ENCODE data around the gene NHERF2.
A peak's percentile ranks its signal among the peaks of the same experiment; 100 is the strongest.

Gene NHERF2

DNA sequence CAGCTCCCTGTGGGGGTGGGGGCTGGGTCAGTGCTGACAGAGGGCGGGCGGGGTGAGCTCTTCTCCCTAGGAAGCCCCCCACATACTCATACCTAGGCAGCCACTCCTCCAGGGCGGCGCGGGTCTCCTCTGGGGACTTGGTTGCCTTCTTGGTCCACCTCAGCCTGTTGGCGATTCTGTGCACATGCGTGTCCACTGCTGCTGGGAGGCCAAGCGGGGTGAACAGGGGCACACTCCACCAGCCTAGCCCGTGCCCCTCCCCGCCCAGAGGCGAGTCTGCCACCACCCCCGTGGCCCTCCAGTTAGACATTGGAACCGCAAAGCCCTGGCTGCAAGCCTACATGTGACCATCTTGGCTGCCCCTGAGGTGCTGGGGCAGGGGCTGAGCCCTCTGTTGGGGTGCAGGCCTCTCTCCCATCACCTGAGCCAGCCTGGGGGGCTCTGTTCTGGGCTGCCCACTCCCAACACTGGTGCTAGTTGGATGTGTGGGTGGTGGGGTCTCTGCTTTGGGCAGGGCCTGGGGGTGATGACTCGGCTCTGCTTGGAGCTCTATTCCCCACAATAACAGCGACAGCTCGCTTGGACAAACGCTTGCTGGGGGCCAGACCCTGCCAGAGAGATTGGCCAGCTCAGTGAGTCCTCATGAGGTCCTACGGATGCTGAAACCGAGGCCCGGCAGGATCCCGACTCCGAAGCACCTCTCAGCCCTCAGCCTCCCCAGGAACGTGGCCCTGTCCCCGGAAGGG is 13.5 kb downstream of the NHERF2 start:
- Histone ChIP-seq H3K36me3 (peaks cover 13% of the 10 kb centered on the region), H3K9ac (peak overlapping the region; percentile 69; the same call in 1 of the 2 replicates), H3K27ac (peak overlapping the region; percentile 82), H3K9me3 (no peaks in the 10 kb centered on the region), H3K27me3 (no peaks in the 10 kb centered on the region), H3K4me1 (peaks cover 98% of the 10 kb centered on the region), H4K20me1 (no peaks in the 10 kb centered on the region), H3K4me2 (peak overlapping the region; percentile 94), H3K4me3 (0 out of 2 replicates have a peak overlapping the region, but pooled peaks have one; percentile 29)
- TF ChIP-seq Cebpa-rat (IDR thresholded peaks at IDR 0.05): no peak

GRCh38 chr16:2040787-2041522 is 14.3 kb downstream of the NHERF2 start:
- Histone ChIP-seq H3K4me1 (peaks cover 98% of the 10 kb centered on the region), H3K4me3 (no peak overlapping the region), H3K4me2 (peak overlapping the region; percentile 94), H3K27ac (peak overlapping the region; percentile 82), H3K36me3 (peaks cover 18% of the 10 kb centered on the region), H3K27me3 (no peaks in the 10 kb centered on the region), H3K9ac (0 out of 2 replicates have a peak overlapping the region, but pooled peaks have one; percentile 69), H3K9me3 (no peaks in the 10 kb centered on the region), H4K20me1 (no peaks in the 10 kb centered on the region)
- no peak for TF ChIP-seq Cebpa-rat (IDR thresholded peaks at IDR 0.05)

- Histone ChIP-seq H3K4me2 (peak overlapping the region; percentile 99), H3K4me1 (peaks cover 95% of the 10 kb centered on the region), H3K9ac (peak overlapping the region; percentile 53), H3K4me3 (peak overlapping the region; percentile 35; the same call in 1 of the 2 replicates), H3K36me3 (peaks cover 11% of the 10 kb centered on the region), H3K27me3 (no peaks in the 10 kb centered on the region), H4K20me1 (0 out of 2 replicates have a peak, but pooled peaks cover 4% of the 10 kb centered on the region), H3K27ac (peak overlapping the region; percentile 82), H3K9me3 (no peaks in the 10 kb centered on the region)
- TF ChIP-seq Cebpa-rat (IDR thresholded peaks at IDR 0.05): no peak
Measured at GRCh38 chr16:2042171-2042985, 15.7 kb downstream of the NHERF2 start.

GRCh38 chr16:2042986-2043666 is 16.4 kb downstream of the NHERF2 start:
- Histone ChIP-seq H3K4me3 (0 out of 2 replicates have a peak overlapping the region, but pooled peaks have one; percentile 34), H3K4me1 (peaks cover 88% of the 10 kb centered on the region), H3K27ac (peak overlapping the region; percentile 69), H3K36me3 (0 out of 2 replicates have a peak, but pooled peaks cover 7% of the 10 kb centered on the region), H4K20me1 (0 out of 2 replicates have a peak, but pooled peaks cover 4% of the 10 kb centered on the region), H3K9me3 (no peaks in the 10 kb centered on the region), H3K27me3 (no peaks in the 10 kb centered on the region), H3K9ac (no peak overlapping the region), H3K4me2 (peak overlapping the region; percentile 99)
- no peak for TF ChIP-seq Cebpa-rat (IDR thresholded peaks at IDR 0.05)

GRCh38 chr16:2043667-2044451 is 17.2 kb downstream of the NHERF2 start:
- Histone ChIP-seq H3K4me3 (peak overlapping the region; percentile 34; the same call in 1 of the 2 replicates), H3K4me2 (peak overlapping the region; percentile 99), H3K27me3 (no peaks in the 10 kb centered on the region), H3K4me1 (peaks cover 86% of the 10 kb centered on the region), H4K20me1 (0 out of 2 replicates have a peak, but pooled peaks cover 9% of the 10 kb centered on the region), H3K27ac (peak overlapping the region; percentile 69), H3K9me3 (no peaks in the 10 kb centered on the region), H3K9ac (peak overlapping the region; percentile 63), H3K36me3 (0 out of 2 replicates have a peak, but pooled peaks cover 7% of the 10 kb centered on the region)
- TF ChIP-seq Cebpa-rat (IDR thresholded peaks at IDR 0.05): no peak

DNA sequence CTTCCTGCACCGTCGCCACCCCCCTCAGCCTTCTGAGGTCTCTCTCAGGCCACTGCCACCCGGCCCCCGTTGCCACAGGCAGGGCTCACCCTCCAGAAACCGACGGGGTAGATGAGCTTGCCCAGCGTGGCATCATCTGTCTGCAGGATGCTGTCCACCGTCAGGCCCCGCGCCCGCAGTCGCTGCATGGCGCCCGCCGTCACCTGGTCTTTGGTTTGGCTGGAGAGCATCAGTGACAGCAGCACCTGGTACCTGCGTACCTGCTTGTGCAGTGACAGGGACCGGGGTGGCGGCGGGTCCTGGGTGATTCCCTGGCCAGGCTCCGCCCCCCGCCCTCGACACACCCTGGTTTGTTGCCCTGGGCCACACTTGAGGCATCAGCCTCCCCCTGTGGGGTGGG is 17.8 kb downstream of the NHERF2 start:
- no peak for TF ChIP-seq Cebpa-rat (IDR thresholded peaks at IDR 0.05)
- H3K4me1 ChIP-seq: peaks cover 85% of the 10 kb centered on the region
- H3K27ac ChIP-seq: peak overlapping the region; percentile 69

DNA sequence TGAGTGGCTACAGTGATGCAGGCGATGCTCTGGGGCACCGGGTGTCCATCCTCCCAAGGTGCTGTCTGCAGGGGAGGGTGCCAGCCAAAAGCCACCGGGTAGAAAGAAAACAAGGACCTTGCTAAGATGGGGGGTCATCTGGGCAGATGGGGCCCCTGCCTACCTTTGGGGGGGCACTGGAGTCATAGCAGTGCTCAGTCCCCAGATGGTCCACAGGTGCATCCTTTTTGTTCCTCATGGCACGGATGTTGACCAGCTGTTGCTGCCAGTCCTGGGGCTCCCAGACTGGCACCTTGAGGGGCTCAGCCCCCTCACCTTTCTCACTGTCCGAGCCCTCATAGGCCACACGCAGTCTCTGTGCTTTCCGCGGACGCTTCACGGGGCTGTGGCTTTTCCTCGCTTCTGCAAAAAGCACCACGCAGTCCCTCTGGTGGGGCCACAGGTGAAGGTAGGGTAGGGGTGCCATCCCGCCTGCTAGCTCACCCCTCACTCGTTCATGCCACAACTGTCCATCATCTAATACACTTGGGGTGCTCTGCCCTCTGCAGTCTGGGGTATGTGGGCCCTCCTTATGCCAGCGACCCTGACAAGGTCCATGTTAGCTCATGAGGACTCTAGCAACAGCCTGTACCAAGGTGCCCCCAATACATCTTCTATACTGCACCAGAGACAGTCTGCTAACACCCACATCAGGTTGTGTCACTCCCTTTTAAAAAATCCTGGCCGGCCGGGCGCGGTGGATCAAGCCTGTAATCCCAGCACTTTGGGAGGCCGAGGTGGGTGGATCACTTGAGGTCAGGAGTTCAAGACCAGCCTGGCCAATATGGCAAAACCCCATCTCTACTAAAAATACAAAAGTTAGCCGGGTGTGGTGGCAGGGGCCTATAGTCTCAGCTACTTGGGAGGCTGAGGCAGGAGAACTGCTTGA is 19.5 kb downstream of the NHERF2 start:
- H3K36me3 ChIP-seq: peaks cover 21% of the 10 kb centered on the region
- no peaks in the 10 kb centered on the region for H3K9me3 ChIP-seq
- peaks cover 68% of the 10 kb centered on the region for H3K4me1 ChIP-seq
- H4K20me1 ChIP-seq: 0 out of 2 replicates have a peak, but pooled peaks cover 12% of the 10 kb centered on the region
- peak overlapping the region; percentile 99 for H3K4me2 ChIP-seq
- peak overlapping the region; percentile 68 for H3K27ac ChIP-seq
- H3K9ac ChIP-seq: peak overlapping the region; percentile 81
- no peak for TF ChIP-seq Cebpa-rat (IDR thresholded peaks at IDR 0.05)
- peak overlapping the region; percentile 86 for H3K4me3 ChIP-seq
- H3K27me3 ChIP-seq: no peaks in the 10 kb centered on the region

More for the DNA sequence above, 17.8 kb downstream of the NHERF2 start:
- Histone ChIP-seq H3K9me3 (no peaks in the 10 kb centered on the region), H3K36me3 (0 out of 2 replicates have a peak, but pooled peaks cover 7% of the 10 kb centered on the region), H3K27me3 (no peaks in the 10 kb centered on the region), H4K20me1 (0 out of 2 replicates have a peak, but pooled peaks cover 12% of the 10 kb centered on the region), H3K9ac (peak overlapping the region; percentile 63), H3K4me2 (peak overlapping the region; percentile 99), H3K4me3 (peak overlapping the region; percentile 34; the same call in 1 of the 2 replicates)

All from BLaER1 (cell line).